NCI-H2196 treated with DMSO at 0.1 percent for 48 hours (cell line): ENCODE results near the gene IGSF9.

Source experiments
- DNase-seq: peaks from one replicate; lab custom pipeline; 2025; ENCODE audit not compliant: unreplicated experiment; lab: John Stamatoyannopoulos, UW

Gene IGSF9

DNA sequence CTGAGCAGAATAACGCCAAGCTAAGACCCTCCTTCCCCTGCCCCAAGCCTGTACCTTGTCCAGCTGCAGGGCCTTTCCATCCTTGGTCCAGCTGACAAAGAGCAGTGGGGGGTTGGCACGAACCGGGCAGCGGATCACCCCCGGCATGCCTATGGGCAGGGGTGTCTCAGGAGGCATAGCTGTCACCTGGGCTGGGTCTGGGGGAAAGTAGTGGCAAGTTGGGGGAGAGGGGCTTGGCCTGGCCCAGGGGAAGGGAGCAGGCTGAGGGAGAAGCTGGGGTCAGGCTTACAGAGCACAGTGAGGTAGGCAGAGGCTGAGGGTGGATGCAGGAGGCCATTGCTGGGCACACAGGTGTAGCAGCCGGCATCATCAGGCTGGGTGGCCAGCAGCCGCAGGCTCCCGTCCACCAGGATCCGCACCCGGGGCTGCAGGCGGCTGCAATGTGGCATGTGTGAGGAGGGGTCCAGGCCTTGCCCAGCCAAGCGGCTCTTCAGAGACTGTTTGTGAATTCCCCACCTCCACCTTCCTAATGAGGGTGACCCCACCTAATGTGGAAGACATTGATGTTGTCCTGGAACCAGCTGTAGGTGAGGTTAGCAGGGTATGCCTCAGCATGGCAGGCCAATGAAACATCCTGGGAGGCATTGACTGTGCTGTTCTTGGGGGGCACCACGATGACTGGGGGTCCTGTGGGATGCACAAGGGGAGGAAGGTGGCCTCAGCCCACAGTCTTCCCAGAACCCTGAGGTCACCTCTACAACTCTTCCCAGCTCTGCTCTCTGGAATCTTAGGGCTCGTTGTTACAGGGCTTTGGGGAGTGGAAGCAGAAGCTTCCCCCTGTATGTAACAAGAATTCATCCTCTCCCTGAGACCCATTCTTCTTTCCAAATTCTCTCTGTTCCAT is 11.0 kb downstream of the IGSF9 start:
- DNase-seq = no peak

GRCh38 chr1:159933347-159933746 is 12.1 kb downstream of the IGSF9 start:
- DNase-seq = no peak

GRCh38 chr1:159932296-159933285 is 12.8 kb downstream of the IGSF9 start:
- DNase-seq = no peak

DNA sequence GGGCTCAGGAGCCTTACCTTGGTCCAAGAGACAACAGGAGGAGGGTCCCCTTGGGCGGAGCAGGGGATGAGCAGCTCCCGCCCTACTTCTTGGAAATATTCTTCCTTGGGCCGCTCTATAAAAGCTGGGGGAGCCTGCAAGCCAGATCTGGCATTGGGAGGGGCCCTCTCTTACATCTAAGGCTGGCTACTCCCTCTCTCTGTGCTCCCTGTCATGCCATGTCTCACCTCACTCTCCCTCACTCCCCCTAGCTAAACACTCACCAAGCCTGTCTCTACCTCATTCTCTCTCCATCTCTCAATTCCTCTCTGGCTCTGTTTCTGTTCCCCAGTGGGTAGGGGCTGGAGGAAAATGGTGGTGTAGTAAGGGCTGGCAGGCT is 13.6 kb downstream of the IGSF9 start:
- DNase-seq = no peak

GRCh38 chr1:159931101-159931794 is 14.2 kb downstream of the IGSF9 start:
- no peak for DNase-seq

DNA sequence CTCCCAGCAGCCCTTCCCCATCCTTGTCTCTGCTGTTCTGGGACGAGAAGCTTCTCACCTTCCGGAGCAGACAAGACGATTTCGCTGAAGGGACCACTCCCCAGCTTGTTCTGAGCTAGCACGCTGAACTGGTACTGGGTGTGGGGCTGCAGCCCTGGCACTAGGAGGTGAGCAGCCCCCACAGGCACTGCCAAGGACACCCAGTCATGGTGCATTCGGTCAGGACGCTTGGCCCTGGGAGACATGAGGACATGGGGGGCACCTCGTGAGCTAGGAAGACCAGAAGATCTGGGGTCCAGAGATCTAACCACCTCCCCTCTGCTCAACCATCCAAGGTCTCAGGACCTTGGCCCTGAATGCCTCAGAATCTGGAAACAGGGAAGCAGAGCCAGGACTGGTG is 14.8 kb downstream of the IGSF9 start:
- DNase-seq = no peak

DNA sequence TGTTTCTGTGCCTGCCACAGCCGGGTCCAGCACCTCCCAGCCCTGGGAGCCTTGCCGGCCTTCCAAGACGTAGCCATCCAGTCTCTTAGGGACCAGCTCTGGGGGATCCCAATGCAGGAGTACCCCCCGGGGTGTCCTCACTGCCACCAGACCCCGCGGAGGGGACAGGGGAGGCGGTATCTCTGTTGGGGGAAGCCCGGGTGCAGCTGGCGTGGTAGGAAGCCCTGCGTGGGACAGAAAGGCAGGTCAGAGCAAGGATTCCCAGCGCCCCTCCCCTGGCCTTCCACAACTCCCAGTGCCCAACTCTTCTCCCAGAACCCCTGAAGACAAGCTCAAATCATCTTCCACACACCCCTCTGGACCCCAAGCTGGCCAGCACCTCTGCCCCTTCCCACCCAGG is 15.2 kb downstream of the IGSF9 start:
- DNase-seq = no peak

GRCh38 chr1:159929155-159930051 is 16.0 kb downstream of the IGSF9 start:
- DNase-seq = no peak

- no peak for DNase-seq
These were observed 16.8 kb downstream of the IGSF9 start for GRCh38 chr1:159928491-159929050.

DNA sequence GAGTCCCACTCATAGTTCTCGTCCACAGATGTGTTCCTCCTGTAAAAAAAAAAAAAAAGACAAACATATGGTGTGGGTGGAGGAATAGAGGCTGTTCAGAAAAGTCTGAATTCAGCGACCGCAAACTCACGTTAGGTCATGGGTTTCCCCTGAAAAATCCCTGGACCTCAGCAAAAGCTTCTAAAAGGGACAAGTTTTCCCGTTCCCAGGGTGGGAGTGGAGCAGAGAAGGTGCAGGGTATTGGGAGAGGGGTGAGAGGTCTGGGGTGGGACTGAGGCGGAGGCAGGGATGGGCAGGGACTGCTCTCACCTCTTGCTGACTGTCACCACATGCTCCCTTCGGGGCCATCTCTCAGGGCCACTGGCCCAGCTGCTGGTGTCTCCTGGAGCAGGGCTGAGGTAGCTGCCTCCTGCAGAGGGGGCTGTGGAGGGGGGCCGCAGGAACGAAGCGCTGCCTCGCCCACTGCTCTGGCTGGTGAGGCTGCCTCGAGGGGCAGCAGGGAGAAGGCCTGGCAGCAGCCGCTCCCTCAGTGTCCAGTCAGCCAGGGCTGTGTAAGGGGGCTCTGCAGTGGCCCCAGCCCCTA is 17.5 kb downstream of the IGSF9 start:
- no peak for DNase-seq

DNA sequence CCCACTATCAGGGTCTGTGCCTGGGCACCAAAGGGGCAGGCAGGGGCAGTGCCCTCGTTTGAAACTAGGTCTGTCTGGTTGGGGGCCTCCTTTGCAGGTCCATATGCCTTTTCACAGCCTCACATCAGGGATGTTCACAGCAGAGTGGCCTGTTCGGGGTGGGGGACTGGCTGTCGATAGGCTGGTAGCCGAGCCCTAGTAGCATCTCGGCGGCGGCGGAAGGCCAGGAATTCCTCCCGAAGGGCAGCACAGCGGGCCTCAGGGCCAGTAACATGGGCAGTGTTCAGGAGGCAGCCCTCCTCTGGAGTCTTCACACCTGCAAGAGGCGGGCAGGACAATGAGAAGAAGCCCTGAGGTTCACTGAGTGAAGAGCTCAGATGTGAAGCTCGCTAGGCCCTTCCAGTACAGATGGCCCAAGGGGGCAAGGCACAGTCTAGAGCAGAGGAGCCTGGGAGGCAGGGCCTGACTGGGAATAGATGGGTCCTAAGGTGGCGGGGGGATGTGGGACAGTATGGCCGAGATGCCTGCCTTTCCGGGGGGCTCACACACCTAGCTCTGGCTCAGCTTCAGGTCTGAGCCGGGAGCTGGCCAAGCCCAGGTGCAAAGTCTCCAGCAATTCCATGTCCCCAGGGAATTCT is 18.1 kb downstream of the IGSF9 start:
- DNase-seq = no peak

GRCh38 chr1:159925719-159926078 is 19.7 kb downstream of the IGSF9 start:
- no peak for DNase-seq

DNA sequence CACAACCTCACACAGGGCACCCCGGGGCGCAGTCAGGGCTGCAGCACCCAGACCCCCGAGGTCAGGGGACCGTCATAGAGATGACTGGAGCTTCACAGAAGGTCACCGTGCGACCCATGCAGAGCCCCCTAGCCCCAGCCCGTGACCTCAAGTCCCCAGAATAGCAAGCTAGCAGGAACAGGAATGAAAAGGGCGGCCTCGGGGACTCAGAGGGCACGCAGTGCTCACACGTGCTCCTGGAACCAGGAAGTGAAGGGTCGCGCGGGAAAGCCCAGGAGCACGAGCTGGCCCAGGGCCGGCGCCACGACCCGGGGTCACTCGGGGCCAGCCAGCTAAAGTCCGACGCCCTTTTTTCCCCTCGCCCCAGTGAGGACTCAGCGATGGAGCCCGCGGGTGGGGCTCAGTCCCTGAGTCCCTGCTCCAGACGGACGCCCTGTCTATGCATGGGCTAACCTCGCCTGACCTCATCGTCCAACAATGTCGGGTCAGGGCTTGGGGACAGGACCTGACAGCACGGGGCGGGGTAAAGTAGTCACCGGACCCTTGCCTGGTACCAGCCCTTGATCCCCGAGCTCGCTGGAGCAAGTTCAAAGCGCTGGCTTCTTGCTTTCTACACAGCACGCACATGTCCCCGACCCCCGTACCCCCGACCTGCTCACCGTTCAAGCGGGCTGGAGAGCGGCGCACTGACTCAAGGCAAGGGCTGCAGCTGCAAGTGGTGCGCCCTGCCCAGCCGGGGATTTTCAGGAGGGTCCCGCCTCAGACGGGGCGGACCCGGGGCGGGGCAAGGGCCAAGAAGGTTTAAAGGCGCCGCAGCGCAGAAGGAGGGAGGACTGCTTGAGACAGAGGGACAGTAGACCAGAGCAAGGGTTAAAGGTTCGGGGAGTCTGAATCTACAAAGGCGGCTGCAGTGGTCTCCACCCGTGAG is 20.4 kb downstream of the IGSF9 start, which contains the start of gene TAGLN2:
Gene TAGLN2 (minus strand): TSS at position 717 of the 928 bp plus-strand sequence. CDS start 4,998 bp downstream, outside the sequence.
- DNase-seq = peak; percentile 77

DNA sequence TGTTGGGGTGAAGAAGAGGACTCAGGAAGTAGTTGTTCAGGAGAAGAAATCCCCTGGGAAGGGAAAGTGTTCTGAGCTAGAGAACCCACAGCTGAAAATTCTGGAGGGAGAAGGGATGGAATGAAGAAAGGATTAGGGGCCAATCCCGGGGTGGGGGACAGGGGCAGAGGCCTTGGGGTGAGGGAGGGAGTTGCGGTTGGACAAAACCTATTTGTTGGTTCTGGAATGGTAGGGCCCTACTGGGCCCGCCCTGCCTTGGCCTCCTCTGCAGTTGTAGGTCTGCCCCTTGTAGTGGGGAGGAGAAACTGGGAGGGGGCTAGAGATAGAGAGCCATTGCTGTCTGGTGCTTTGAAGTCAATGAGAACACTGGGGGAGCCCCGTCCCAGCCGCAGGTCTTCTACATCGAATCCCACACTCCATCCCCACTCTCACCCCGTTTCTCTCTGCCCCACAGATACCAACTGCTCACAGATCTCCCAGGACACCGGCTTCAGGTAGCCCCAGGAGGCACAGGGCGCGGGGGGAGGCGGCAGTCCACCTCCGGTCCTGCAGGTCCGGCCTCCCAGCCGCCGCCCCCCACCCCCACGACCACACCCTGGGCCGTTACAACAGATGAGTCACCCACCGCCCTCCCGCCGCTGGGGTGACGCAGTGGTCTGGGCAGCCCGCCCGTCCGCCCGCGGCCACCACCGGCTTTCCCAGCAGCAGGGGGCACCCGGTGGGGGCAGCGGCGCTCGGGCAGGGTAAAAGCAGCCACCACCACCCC is 21.2 kb downstream of the IGSF9 start:
- DNase-seq = peak; percentile 33

- peak; percentile 87 for DNase-seq
These were observed 22.0 kb downstream of the IGSF9 start for GRCh38 chr1:159923203-159924024.

DNA sequence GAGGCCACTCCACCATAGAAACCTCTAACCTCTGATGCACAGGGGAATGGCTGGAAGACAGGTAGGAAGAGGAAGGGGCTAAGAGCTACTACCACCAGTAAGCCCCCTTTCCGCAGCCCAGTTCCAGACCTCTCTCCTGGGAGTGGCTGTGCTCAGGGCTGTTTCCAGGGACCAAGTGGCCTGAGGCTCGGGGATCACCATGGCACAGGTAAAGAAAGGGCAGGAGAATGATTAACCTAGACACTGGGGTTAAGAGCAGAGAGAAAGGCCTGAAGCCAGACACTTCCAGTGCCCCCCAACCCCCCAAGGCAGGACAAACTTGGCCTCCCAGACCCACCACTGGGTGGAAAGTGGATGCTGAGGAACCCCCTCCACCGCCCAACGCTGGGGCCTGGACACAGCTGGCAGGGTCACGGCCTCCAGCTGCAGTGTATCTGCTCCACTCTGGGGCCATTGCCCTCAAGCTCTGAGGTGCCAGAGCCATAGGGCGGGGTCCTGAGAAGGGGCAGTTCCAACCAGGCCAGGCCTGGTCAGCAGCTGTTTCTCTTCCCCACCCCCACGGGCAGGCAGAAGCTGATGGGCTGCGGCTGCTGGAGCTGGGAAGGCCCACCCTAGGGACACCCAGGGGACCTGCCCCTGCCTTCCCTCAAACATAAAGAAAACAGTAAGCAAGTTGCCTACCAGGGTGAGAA is 22.8 kb downstream of the IGSF9 start:
- DNase-seq = no peak
